ENCODE results near the gene ELOVL6.

The ELOVL6 gene

GRCh38 chr4:110135076-110135475 is 63.3 kb downstream of the ELOVL6 start:
- TF ChIP-seq, protein P1, sequence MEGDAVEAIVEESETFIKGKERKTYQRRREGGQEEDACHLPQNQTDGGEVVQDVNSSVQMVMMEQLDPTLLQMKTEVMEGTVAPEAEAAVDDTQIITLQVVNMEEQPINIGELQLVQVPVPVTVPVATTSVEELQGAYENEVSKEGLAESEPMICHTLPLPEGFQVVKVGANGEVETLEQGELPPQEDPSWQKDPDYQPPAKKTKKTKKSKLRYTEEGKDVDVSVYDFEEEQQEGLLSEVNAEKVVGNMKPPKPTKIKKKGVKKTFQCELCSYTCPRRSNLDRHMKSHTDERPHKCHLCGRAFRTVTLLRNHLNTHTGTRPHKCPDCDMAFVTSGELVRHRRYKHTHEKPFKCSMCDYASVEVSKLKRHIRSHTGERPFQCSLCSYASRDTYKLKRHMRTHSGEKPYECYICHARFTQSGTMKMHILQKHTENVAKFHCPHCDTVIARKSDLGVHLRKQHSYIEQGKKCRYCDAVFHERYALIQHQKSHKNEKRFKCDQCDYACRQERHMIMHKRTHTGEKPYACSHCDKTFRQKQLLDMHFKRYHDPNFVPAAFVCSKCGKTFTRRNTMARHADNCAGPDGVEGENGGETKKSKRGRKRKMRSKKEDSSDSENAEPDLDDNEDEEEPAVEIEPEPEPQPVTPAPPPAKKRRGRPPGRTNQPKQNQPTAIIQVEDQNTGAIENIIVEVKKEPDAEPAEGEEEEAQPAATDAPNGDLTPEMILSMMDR (conservative IDR thresholded peaks at IDR 0.05; ENCODE audit: low read depth, low read length): no peak
- no peak overlapping the region for H3K4me3 ChIP-seq (ENCODE audit: low read depth, low read length)
- peak; percentile 46 for DNase-seq (ENCODE audit: low read depth)

GRCh38 chr4:110134269-110134869 is 64.0 kb downstream of the ELOVL6 start:
- H3K4me3 ChIP-seq (ENCODE audit: low read depth, low read length): no peak overlapping the region
- no peak for DNase-seq (ENCODE audit: low read depth)
- TF ChIP-seq, protein P1 (conservative IDR thresholded peaks at IDR 0.05; ENCODE audit: low read depth, low read length): no peak

- DNase-seq (ENCODE audit: low read depth): no peak
- no peak overlapping the region for H3K4me3 ChIP-seq (ENCODE audit: low read depth, low read length)
- TF ChIP-seq, protein P1 (conservative IDR thresholded peaks at IDR 0.05; ENCODE audit: low read depth, low read length): no peak
Observed at GRCh38 chr4:110132816-110133719, 65.3 kb downstream of the ELOVL6 start.

- DNase-seq (ENCODE audit: low read depth): no peak
- TF ChIP-seq, protein P1 (conservative IDR thresholded peaks at IDR 0.05; ENCODE audit: low read depth, low read length): no peak
- H3K4me3 ChIP-seq (ENCODE audit: low read depth, low read length): no peak overlapping the region
Observed at GRCh38 chr4:110131916-110132315, 66.5 kb downstream of the ELOVL6 start.

DNA sequence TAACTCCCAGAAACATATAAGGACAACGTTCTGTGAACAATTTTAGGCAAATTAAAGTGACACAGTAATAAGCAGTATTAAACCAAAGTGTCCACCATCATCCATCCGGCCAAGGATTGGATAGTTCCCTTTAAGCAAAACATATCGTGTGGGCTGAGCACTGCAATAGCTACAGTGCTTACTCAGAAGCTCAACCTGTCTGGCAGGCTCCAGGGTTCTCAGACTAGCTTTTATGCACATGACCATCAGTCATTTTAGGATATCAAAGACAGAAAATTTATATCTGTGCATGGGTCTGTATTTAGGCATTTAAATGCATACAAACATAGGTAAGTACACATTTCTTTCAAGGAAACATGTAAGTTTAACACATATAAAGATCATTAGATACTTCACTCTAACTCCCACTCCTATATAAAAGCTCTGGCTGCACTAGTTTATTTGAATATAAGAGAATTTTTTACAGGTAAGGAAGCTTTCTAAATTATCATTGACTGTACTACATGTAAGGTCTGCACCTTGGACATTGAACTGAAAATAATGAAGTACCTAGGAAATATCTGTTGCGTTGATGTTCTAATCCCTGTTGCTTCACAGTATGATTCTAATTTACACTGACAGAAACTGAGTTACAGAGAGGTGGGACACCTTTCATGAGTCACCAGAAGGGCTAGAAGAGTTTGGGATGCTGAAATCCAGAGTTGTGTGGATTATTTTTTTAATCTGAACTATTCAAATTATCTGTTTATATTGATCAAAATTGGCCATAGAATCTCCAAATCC is 67.6 kb downstream of the ELOVL6 start:
- DNase-seq (ENCODE audit: low read depth): peak; percentile 49
- TF ChIP-seq, protein P1 (conservative IDR thresholded peaks at IDR 0.05; ENCODE audit: low read depth, low read length): no peak
- H3K4me3 ChIP-seq (ENCODE audit: low read depth, low read length): no peak overlapping the region

DNA sequence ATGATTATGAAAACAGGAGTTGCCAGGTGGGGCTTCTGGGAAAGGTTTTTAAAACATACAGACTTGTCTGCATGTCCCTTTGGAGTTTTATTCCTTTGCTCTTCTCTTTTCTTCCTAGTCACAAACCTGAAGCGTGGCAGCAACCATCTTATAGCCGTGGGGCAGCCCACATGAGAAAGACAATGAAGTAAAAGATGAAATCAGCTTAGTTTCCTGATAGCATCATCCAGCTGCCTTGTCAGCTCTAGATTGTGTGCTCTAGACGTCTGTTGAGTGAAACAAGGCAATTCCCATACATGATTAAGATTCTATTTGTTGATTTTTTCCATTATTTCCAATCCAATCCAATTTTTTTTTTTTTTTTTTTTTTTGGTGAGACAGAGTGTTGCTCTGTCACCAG is 68.9 kb downstream of the ELOVL6 start:
- no peak overlapping the region for H3K4me3 ChIP-seq (ENCODE audit: low read depth, low read length)
- TF ChIP-seq, protein P1 (conservative IDR thresholded peaks at IDR 0.05; ENCODE audit: low read depth, low read length): no peak
- no peak for DNase-seq (ENCODE audit: low read depth)

All from choroid plexus epithelial cell (primary cell).